DND-41 (cell line): Measurements from ENCODE around the gene L3MBTL1.
"Not testable (repeated sequence)": the region's sequence is repeated elsewhere in the genome, so short reads cannot be mapped to it uniquely, and the experiment has no call there.

Source experiments
- ATAC-seq: fragments of 200-7000 bp; cut with Tn5 transposase; 3 replicates; pipeline ENCODE4 v1.9.1; 2021; ENCODE audit warnings: low read depth; ENCODE audit not compliant: insufficient read depth
- DNase-seq: peaks from one replicate; pipeline ENCODE4 v3.0.0-alpha.2; 2020
- H2AFZ ChIP-seq: 2 replicates; pipeline ENCODE4 v1.6.0; 2012; ENCODE audit warnings: low read depth, low read length
- H3K27ac ChIP-seq: 2 replicates; pipeline ENCODE4 v1.5.1; 2012; ENCODE audit warnings: low read length, inconsistent platforms
- H3K27me3 ChIP-seq: fragments of 200-600 bp; sonication (generic); 2 replicates; pipeline ENCODE4 v1.6.0; 2012; ENCODE audit warnings: low read length, mild to moderate bottlenecking, inconsistent platforms; ENCODE audit not compliant: insufficient read depth, poor library complexity
- H3K36me3 ChIP-seq: 2 replicates; pipeline ENCODE4 v1.5.1; 2012; ENCODE audit warnings: low read length, inconsistent platforms; ENCODE audit not compliant: insufficient read depth
- H3K4me1 ChIP-seq: 2 replicates; pipeline ENCODE4 v1.5.1; 2012; ENCODE audit warnings: mild to moderate bottlenecking, low read length; ENCODE audit not compliant: insufficient read depth
- H3K4me2 ChIP-seq: 2 replicates; pipeline ENCODE4 v1.6.0; 2012; ENCODE audit warnings: mild to moderate bottlenecking, moderate library complexity, low read length, inconsistent platforms; ENCODE audit not compliant: insufficient read depth
- H3K4me3 ChIP-seq, 2 experiments: fragments of 200-600 bp in 1 of 2; shearing (Covaris generic) in 1 of 2; 2 replicates each; pipeline ENCODE4 v1.5.1; 2012 to 2016; ENCODE audit warnings: inconsistent platforms in 2 of 2, low read length in 2 of 2, mild to moderate bottlenecking in 2 of 2, low read depth in 1 of 2, moderate library complexity in 1 of 2
- H3K79me2 ChIP-seq: 2 replicates; pipeline ENCODE4 v1.6.0; 2012; ENCODE audit warnings: low read length, inconsistent platforms; ENCODE audit not compliant: insufficient read depth
- H3K9ac ChIP-seq: 2 replicates; pipeline ENCODE4 v1.6.0; 2012; ENCODE audit warnings: low read depth, mild to moderate bottlenecking, inconsistent platforms, low read length, moderate library complexity
- H3K9me3 ChIP-seq: 2 replicates; pipeline ENCODE4 v1.5.1; 2012; ENCODE audit warnings: low read length, moderate library complexity, mild to moderate bottlenecking, inconsistent platforms; ENCODE audit not compliant: insufficient read depth, severe bottlenecking
- H4K20me1 ChIP-seq: 2 replicates; pipeline ENCODE4 v1.6.0; 2012; ENCODE audit warnings: low read length; ENCODE audit not compliant: insufficient read depth
- EZH2 ChIP-seq: IDR thresholded peaks from 3 replicates; pipeline ENCODE4 v1.6.1; 2012; ENCODE audit warnings: borderline replicate concordance, low read depth, mild to moderate bottlenecking, moderate library complexity, low read length, inconsistent platforms; ENCODE audit not compliant: severe bottlenecking
- TF ChIP-seq, protein P1 (sequence below): IDR thresholded peaks from 2 replicates; pipeline ENCODE4 v1.5.1; 2012; ENCODE audit warnings: borderline replicate concordance, low read length, moderate library complexity, mild to moderate bottlenecking; ENCODE audit not compliant: poor library complexity, severe bottlenecking; ENCODE audit errors: extremely low read depth

Gene L3MBTL1

DNA sequence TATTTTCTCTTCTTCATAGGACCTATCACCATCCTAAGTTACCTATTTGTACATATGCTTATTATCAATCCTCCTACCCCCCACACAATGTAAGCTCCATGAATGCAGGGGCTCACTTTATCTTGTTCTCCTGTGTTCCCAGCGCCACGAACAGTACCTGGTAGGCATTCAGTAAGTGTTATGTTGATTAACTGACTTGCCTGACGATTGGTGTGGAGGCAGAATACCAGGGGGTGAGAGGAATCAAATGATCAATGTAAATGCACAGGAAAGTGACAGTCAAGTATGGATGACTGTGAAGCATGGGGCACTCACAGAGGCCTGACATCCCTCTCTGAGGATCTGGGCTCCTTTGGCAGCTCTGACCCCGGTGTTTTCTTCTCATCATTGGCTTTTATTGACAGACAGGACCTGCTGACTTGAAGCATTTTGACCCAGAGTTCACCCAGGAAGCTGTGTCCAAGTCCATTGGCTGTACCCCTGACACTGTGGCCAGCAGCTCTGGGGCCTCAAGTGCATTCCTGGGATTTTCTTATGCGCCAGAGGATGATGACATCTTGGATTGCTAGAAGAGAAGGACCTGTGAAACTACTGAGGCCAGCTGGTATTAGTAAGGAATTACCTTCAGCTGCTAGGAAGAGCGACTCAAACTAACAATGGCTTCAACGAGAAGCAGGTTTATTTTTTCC is 77.1 kb downstream of the L3MBTL1 start:
- no peaks in the 10 kb centered on the region for H3K9me3 ChIP-seq
- no peaks in the 10 kb centered on the region for H3K36me3 ChIP-seq
- ATAC-seq (no peak), DNase-seq (no peak)
- no peak overlapping the region for H3K4me2 ChIP-seq
- no peak overlapping the region for H3K27ac ChIP-seq
- no peaks in the 10 kb centered on the region for H4K20me1 ChIP-seq
- TF ChIP-seq EZH2, result no peak
- TF ChIP-seq, protein P1, sequence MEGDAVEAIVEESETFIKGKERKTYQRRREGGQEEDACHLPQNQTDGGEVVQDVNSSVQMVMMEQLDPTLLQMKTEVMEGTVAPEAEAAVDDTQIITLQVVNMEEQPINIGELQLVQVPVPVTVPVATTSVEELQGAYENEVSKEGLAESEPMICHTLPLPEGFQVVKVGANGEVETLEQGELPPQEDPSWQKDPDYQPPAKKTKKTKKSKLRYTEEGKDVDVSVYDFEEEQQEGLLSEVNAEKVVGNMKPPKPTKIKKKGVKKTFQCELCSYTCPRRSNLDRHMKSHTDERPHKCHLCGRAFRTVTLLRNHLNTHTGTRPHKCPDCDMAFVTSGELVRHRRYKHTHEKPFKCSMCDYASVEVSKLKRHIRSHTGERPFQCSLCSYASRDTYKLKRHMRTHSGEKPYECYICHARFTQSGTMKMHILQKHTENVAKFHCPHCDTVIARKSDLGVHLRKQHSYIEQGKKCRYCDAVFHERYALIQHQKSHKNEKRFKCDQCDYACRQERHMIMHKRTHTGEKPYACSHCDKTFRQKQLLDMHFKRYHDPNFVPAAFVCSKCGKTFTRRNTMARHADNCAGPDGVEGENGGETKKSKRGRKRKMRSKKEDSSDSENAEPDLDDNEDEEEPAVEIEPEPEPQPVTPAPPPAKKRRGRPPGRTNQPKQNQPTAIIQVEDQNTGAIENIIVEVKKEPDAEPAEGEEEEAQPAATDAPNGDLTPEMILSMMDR, result no peak
- no peaks in the 10 kb centered on the region for H3K79me2 ChIP-seq
- peaks cover 2% of the 10 kb centered on the region for H3K4me1 ChIP-seq
- no peak overlapping the region for H2AFZ ChIP-seq
- no peak overlapping the region for H3K4me3 ChIP-seq
- H3K27me3 ChIP-seq, result peaks cover 3% of the 10 kb centered on the region
- no peak overlapping the region for H3K9ac ChIP-seq

DNA sequence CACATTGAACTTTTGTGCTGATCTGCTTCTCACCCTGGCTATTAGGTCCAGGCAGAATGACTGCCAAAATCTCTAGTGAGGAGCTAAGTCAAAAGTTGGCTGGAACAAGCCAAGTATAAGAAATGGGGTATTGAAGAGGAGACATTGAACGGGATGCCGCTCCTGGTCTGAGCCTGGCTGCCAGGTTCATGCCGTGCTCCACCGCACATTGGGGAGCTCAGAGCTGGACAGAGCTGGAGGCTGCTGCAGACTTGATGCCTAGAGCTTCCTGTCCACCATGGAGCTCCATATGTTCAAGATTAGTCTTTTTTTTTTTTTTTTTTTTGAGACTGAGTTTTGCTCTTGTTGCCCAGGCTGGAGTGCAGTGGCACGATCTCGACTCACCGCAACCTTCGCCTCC is 79.1 kb downstream of the L3MBTL1 start:
- H3K79me2 ChIP-seq, result peaks cover 9% of the 10 kb centered on the region
- TF ChIP-seq EZH2, result no peak
- TF ChIP-seq, protein P1, result no peak
- peaks cover 2% of the 10 kb centered on the region; the same call in 1 of the 2 replicates for H4K20me1 ChIP-seq
- H3K36me3 ChIP-seq, result no peaks in the 10 kb centered on the region
- no peak overlapping the region for H3K4me3 ChIP-seq
- H3K9ac ChIP-seq, result no peak overlapping the region
- H3K4me2 ChIP-seq, result no peak overlapping the region
- H3K9me3 ChIP-seq, result no peaks in the 10 kb centered on the region
- H3K27me3 ChIP-seq, result peaks cover 3% of the 10 kb centered on the region
- ATAC-seq (no peak), DNase-seq (no peak)
- no peak overlapping the region for H3K27ac ChIP-seq
- no peak overlapping the region for H2AFZ ChIP-seq
- peaks cover 15% of the 10 kb centered on the region for H3K4me1 ChIP-seq

DNA sequence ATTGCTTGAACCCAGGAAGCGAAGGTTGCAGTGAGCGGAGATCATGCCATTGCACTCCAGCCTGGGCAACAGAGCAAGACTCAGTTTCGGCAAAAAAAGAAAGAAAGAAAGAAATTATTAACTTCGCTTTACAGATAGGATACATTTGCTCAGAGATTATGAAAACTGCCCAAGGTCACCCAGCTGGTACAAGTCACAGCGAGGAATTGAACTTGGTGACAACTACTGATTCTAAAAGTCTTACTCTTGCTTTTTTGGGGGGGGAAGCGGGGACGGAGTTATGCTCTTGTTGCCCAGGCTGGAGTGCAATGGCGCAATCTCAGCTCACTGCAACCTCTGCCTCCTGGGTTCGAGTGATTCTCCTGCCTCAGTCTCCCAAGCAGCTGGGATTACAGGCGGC is 81.0 kb downstream of the L3MBTL1 start:
- H3K9me3 ChIP-seq, ATAC-seq, H4K20me1 ChIP-seq, DNase-seq, H3K27me3 ChIP-seq, H3K4me3 ChIP-seq, H2AFZ ChIP-seq, H3K9ac ChIP-seq, H3K36me3 ChIP-seq, H3K27ac ChIP-seq, H3K4me2 ChIP-seq: not testable (repeated sequence)
- Histone ChIP-seq H3K4me1 (peaks cover 27% of the 10 kb centered on the region), H3K79me2 (peaks cover 22% of the 10 kb centered on the region)

DNA sequence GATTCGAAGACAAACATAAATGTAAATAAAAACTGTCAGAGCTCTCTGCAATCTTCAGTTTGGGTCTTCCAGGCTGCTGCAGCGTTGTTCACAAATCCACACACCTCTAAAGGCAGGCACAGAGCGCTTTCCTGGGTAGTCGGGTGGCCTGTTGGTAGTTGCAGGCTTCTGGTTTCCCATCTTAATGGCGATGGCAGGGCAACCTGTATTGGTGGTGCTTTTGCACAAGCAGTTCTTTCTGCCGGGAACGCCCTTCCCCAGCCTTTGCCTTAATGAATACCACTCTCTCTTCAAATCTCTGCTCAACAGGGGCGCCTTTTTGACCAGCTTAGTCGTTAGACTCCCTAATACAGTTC is 82.5 kb downstream of the L3MBTL1 start:
- peak; percentile 40 for DNase-seq
- Histone ChIP-seq H3K9ac (peak overlapping the region; percentile 61), H3K36me3 (peaks cover 8% of the 10 kb centered on the region; the same call in 1 of the 2 replicates), H3K4me1 (peaks cover 27% of the 10 kb centered on the region), H2AFZ (peak overlapping the region; percentile 95), H3K4me3 (peak overlapping the region; percentile 73 to 84), H3K4me2 (peak overlapping the region; percentile 87), H3K79me2 (peaks cover 24% of the 10 kb centered on the region), H4K20me1 (peaks cover 6% of the 10 kb centered on the region; the same call in 1 of the 2 replicates), H3K9me3 (no peaks in the 10 kb centered on the region), H3K27me3 (peaks cover 1% of the 10 kb centered on the region), H3K27ac (peak overlapping the region; percentile 86)
- peak; percentile 9; the same call in 1 of the 3 replicates for ATAC-seq
- TF ChIP-seq, protein P1, result no peak
- TF ChIP-seq EZH2, result no peak
